Mesendoderm (in vitro differentiated cells): ENCODE results near the gene FAM120B.

Source experiments
- DNase-seq: peaks from one replicate; pipeline ENCODE4 v3.0.0; 2013
- H2AK5ac ChIP-seq: 2 replicates; pipeline ENCODE4 v1.6.1; 2013; ENCODE audit warnings: low read length, inconsistent platforms
- H2BK120ac ChIP-seq: 2 replicates; pipeline ENCODE4 v1.6.1; 2013; ENCODE audit warnings: low read depth, mild to moderate bottlenecking, low read length, moderate library complexity, mixed read lengths
- H2BK15ac ChIP-seq: replicated peaks from 2 replicates; pipeline ENCODE4 v1.6.1; 2013; ENCODE audit warnings: low read depth, mild to moderate bottlenecking, moderate library complexity
- H2BK5ac ChIP-seq: 2 replicates; pipeline ENCODE4 v1.6.1; 2013; ENCODE audit warnings: low read length, inconsistent platforms
- H3K18ac ChIP-seq: 2 replicates; pipeline ENCODE4 v1.6.1; 2013; ENCODE audit warnings: mild to moderate bottlenecking, low read length, mixed read lengths
- H3K23ac ChIP-seq: one replicate; pipeline ENCODE4 v1.6.1; 2013; ENCODE audit warnings: low read length
- H3K27ac ChIP-seq: 2 replicates; pipeline ENCODE4 v1.5.1; 2013; ENCODE audit warnings: low read depth, mild to moderate bottlenecking, inconsistent platforms, low read length, moderate library complexity
- H3K27me3 ChIP-seq: 2 replicates; pipeline ENCODE4 v1.6.1; 2013; ENCODE audit warnings: low read length, control low read depth, mild to moderate bottlenecking, inconsistent platforms; ENCODE audit not compliant: insufficient read depth, poor library complexity
- H3K36me3 ChIP-seq: 2 replicates; pipeline ENCODE4 v1.6.1; 2013; ENCODE audit warnings: low read length, inconsistent platforms; ENCODE audit not compliant: control insufficient read depth, insufficient read depth
- H3K4ac ChIP-seq: one replicate; pipeline ENCODE4 v1.6.1; 2013; ENCODE audit warnings: low read depth, mild to moderate bottlenecking, low read length, moderate library complexity
- H3K4me1 ChIP-seq: 2 replicates; pipeline ENCODE4 v1.6.1; 2013; ENCODE audit warnings: low read depth, low read length, inconsistent platforms; ENCODE audit not compliant: control insufficient read depth
- H3K4me2 ChIP-seq: 2 replicates; pipeline ENCODE4 v1.6.1; 2013; ENCODE audit warnings: low read length
- H3K4me3 ChIP-seq: 2 replicates; pipeline ENCODE4 v1.5.1; 2013; ENCODE audit warnings: mild to moderate bottlenecking, low read length
- H3K56ac ChIP-seq: one replicate; pipeline ENCODE4 v1.6.1; 2013; ENCODE audit warnings: low read length
- H3K79me1 ChIP-seq: 2 replicates; pipeline ENCODE4 v1.6.1; 2013; ENCODE audit warnings: low read length, inconsistent platforms
- H3K79me2 ChIP-seq: 2 replicates; pipeline ENCODE4 v1.6.1; 2013; ENCODE audit warnings: mild to moderate bottlenecking, low read length; ENCODE audit not compliant: control insufficient read depth, insufficient read depth
- H3K9ac ChIP-seq: 2 replicates; pipeline ENCODE4 v1.6.1; 2013; ENCODE audit warnings: low read length, inconsistent platforms
- H4K5ac ChIP-seq: one replicate; pipeline ENCODE4 v1.6.1; 2013; ENCODE audit warnings: low read length
- H4K8ac ChIP-seq: one replicate; pipeline ENCODE4 v1.6.1; 2013; ENCODE audit warnings: low read depth, mild to moderate bottlenecking, control low read depth, low read length, moderate library complexity
- WGBS: extraction: QIAGEN DNeasy Blood & Tissue Kit; methylation state at CpG from one replicate; pipeline ENCODE4 v1.1.7; 2013; ENCODE audit warnings: low lambda C conversion rate, missing lambda C conversion rate; ENCODE audit not compliant: insufficient coverage; ENCODE audit errors: extremely low coverage; 5-methylcytosine and 5-hydroxymethylcytosine counted together

FAM120B gene

DNA sequence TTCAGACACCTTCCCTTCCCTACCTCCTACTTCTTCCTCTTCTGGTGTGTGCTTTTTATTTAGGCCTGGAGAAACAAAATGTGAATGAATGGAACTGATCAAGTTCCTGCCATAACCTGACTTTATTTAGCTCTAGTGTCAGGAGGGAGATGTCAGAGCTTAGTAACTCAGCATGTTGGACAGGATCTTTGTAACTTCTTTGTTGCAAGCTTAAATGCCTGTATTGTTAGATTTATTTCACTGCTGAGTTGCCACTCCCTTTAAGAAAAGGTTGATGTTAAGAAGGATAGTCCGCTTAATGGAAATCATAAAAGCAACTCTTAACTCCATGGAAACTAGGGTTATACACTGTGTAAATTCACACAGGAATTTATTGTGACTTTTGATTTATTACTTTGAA, 2.2 kb downstream of the FAM120B start:
- H3K56ac ChIP-seq = no peak overlapping the region
- no peak overlapping the region for H4K8ac ChIP-seq
- no peaks in the 10 kb centered on the region for H3K79me2 ChIP-seq
- no peak overlapping the region for H2BK5ac ChIP-seq
- no peak overlapping the region for H2AK5ac ChIP-seq
- no peak overlapping the region for H3K4me2 ChIP-seq
- no peak for DNase-seq
- H3K27ac ChIP-seq = no peak overlapping the region
- H3K27me3 ChIP-seq = no peaks in the 10 kb centered on the region
- no peak overlapping the region for H3K9ac ChIP-seq
- no peak overlapping the region for H3K4ac ChIP-seq
- H3K4me3 ChIP-seq = no peak overlapping the region
- no CpG with 5 or more reads among the region's 1 CpG for WGBS
- H3K4me1 ChIP-seq = no peaks in the 10 kb centered on the region
- H3K23ac ChIP-seq = no peak overlapping the region
- H4K5ac ChIP-seq = no peak overlapping the region
- peaks cover 8% of the 10 kb centered on the region for H3K79me1 ChIP-seq
- no peaks in the 10 kb centered on the region for H3K36me3 ChIP-seq
- no peak overlapping the region for H2BK120ac ChIP-seq
- no peak overlapping the region for H2BK15ac ChIP-seq
- no peak overlapping the region for H3K18ac ChIP-seq

DNA sequence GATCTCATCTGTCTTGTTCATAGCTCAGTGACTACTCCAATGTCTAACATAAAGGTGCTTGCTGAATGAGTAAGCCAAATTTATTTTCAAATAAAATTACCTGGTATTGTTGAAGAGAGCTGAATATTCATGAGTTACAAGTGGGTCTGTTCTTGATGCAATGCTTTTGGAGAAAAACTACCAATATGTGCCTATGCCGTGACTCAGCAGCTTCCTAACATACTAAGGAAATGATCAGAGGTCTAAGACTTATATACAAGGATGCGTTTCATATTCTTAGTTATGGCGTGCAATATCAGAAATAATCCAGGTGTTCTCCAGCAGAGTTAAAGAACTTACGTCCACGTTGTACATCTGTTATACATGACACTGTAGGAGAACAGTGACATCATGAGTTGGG, 5.1 kb downstream of the FAM120B start:
- Histone ChIP-seq H3K18ac (no peak overlapping the region), H3K79me1 (peaks cover 9% of the 10 kb centered on the region), H3K4me1 (no peaks in the 10 kb centered on the region), H2AK5ac (no peak overlapping the region), H2BK5ac (no peak overlapping the region), H3K27ac (no peak overlapping the region), H3K4me3 (no peak overlapping the region), H3K36me3 (no peaks in the 10 kb centered on the region), H3K9ac (no peak overlapping the region), H4K8ac (no peak overlapping the region), H4K5ac (no peak overlapping the region), H3K23ac (no peak overlapping the region), H3K4ac (no peak overlapping the region), H2BK120ac (no peak overlapping the region), H3K4me2 (no peak overlapping the region), H3K79me2 (no peaks in the 10 kb centered on the region), H3K56ac (no peak overlapping the region), H3K27me3 (no peaks in the 10 kb centered on the region), H2BK15ac (no peak overlapping the region)
- no CpG with 5 or more reads among the region's 5 CpGs for WGBS
- DNase-seq = no peak

DNA sequence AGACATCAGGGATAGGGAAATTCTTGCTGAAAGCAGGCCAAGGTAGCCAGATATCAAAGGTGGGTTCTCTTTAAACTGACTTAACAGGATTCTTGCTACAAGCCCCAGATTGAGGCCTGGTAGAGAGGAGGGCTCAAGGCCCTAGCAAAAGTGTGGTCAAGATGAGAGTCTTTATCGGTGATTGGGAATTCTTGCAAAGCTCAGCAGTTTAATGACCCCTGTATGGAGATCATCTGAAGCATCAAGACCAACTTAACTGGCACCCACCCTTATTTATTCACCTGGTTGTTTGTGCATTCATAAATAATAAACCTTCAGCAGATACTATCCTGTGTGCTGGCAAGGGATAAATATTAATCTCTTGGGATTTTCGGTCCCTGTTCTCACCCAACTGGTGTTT, 6.3 kb downstream of the FAM120B start:
- no peaks in the 10 kb centered on the region for H3K79me2 ChIP-seq
- H3K4me3 ChIP-seq = no peak overlapping the region
- no CpG with 5 or more reads among the region's 2 CpGs for WGBS
- H3K36me3 ChIP-seq = no peaks in the 10 kb centered on the region
- no peak overlapping the region for H3K18ac ChIP-seq
- H4K8ac ChIP-seq = no peak overlapping the region
- H3K4ac ChIP-seq = no peak overlapping the region
- H4K5ac ChIP-seq = no peak overlapping the region
- no peak overlapping the region for H3K9ac ChIP-seq
- no peak overlapping the region for H3K23ac ChIP-seq
- no peaks in the 10 kb centered on the region for H3K4me1 ChIP-seq
- no peak overlapping the region for H2BK5ac ChIP-seq
- no peak overlapping the region for H3K4me2 ChIP-seq
- no peak overlapping the region for H2AK5ac ChIP-seq
- no peak overlapping the region for H2BK15ac ChIP-seq
- H3K27me3 ChIP-seq = no peaks in the 10 kb centered on the region
- no peak overlapping the region for H3K27ac ChIP-seq
- H2BK120ac ChIP-seq = no peak overlapping the region
- DNase-seq = no peak
- no peak overlapping the region for H3K56ac ChIP-seq
- peaks cover 7% of the 10 kb centered on the region for H3K79me1 ChIP-seq

DNA sequence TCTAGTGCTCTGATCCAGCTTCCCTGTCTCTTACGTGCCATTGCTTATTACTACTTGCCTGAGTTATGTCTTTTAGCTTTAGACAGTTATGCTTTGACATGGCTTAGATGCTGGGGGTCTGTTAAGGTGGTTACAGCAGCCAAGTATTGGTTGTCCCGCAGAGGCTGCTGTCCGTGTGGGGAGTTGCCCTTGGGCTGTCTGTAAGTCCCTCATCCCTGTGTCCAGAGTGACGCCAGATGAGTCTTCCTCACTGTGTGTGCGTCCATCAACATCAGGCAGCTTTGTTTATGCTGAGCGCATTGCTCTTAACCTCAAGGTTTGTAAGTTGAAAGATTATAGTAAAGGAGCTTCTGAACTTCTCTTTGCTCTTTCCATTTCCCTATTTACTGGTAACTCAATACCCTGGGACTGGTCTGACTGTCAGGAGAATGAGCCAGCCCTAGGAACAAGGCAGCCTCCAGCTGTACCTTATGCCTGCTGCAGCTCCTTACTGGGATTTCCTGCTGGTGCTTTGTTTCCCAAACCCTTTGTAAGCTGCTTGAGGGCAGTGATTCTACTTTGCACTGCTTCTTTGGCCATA, 7.2 kb downstream of the FAM120B start:
- no peak overlapping the region for H3K4ac ChIP-seq
- no peak overlapping the region for H3K56ac ChIP-seq
- H4K5ac ChIP-seq = no peak overlapping the region
- no peak overlapping the region for H3K18ac ChIP-seq
- H3K9ac ChIP-seq = no peak overlapping the region
- no peak overlapping the region for H2BK15ac ChIP-seq
- no peaks in the 10 kb centered on the region for H3K4me1 ChIP-seq
- H3K27me3 ChIP-seq = no peaks in the 10 kb centered on the region
- H3K36me3 ChIP-seq = no peaks in the 10 kb centered on the region
- no peak overlapping the region for H2BK5ac ChIP-seq
- H3K23ac ChIP-seq = no peak overlapping the region
- peaks cover 4% of the 10 kb centered on the region for H3K79me1 ChIP-seq
- no CpG with 5 or more reads among the region's 6 CpGs for WGBS
- DNase-seq = no peak
- H3K79me2 ChIP-seq = no peaks in the 10 kb centered on the region
- H3K4me2 ChIP-seq = no peak overlapping the region
- no peak overlapping the region for H3K4me3 ChIP-seq
- no peak overlapping the region for H2AK5ac ChIP-seq
- H4K8ac ChIP-seq = no peak overlapping the region
- H3K27ac ChIP-seq = no peak overlapping the region
- no peak overlapping the region for H2BK120ac ChIP-seq

DNA sequence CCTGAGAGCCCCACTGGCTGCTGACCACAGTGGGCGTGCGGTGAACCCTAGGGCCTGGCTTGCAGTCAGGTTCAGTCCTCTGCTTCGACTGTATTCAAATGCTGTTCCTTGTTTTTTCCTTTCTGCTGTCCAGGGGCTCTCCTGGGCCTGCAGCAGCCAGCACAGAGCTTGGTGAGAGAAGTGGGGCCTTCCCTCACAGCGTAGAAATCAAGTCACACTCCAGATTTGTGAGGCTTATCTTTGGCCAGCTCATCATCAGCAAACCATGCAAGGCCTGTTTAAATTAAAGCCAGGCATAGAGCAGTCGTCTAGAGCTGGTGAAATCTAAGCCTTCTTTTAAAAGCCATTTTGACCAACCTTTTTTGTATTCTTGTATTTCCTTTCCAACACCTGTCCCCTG, 8.4 kb downstream of the FAM120B start:
- Histone ChIP-seq H3K4me2 (no peak overlapping the region), H2BK15ac (no peak overlapping the region), H2BK120ac (no peak overlapping the region), H3K56ac (no peak overlapping the region), H3K18ac (no peak overlapping the region), H3K79me1 (peaks cover 4% of the 10 kb centered on the region), H3K4me1 (no peaks in the 10 kb centered on the region), H2AK5ac (no peak overlapping the region), H3K4ac (no peak overlapping the region), H3K36me3 (no peaks in the 10 kb centered on the region), H3K4me3 (no peak overlapping the region), H4K8ac (no peak overlapping the region), H2BK5ac (no peak overlapping the region), H3K9ac (no peak overlapping the region), H3K79me2 (no peaks in the 10 kb centered on the region), H3K27me3 (no peaks in the 10 kb centered on the region), H4K5ac (no peak overlapping the region), H3K23ac (no peak overlapping the region), H3K27ac (no peak overlapping the region)
- DNase-seq = no peak
- WGBS = no CpG with 5 or more reads among the region's 5 CpGs

DNA sequence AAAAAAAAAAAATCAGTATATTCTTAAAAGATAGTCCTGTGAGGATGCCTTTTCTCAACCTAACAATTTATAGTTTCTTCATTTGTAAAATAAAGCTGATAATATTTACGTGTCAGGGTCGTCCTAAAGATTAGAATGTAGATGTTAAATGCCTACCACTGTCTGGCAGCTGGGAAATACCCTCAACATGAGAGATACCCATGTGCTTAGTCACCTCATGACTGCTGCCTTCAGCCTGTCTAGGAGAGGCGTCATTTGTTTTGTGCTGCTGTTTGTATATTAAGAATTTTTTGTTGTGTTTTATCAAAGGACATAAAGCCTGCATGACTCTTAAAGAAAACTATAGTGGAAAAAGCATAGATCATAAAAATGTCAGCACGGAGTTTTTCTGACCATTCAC, 9.5 kb downstream of the FAM120B start:
- H4K5ac ChIP-seq = no peak overlapping the region
- H2BK15ac ChIP-seq = no peak overlapping the region
- H3K27ac ChIP-seq = no peak overlapping the region
- H3K79me2 ChIP-seq = no peaks in the 10 kb centered on the region
- H2BK5ac ChIP-seq = no peak overlapping the region
- H3K79me1 ChIP-seq = peaks cover 4% of the 10 kb centered on the region
- DNase-seq = peak; percentile 28
- no peaks in the 10 kb centered on the region for H3K36me3 ChIP-seq
- no peak overlapping the region for H3K56ac ChIP-seq
- no peak overlapping the region for H3K18ac ChIP-seq
- H3K4ac ChIP-seq = no peak overlapping the region
- no peak overlapping the region for H4K8ac ChIP-seq
- no peak overlapping the region for H2BK120ac ChIP-seq
- no peak overlapping the region for H3K9ac ChIP-seq
- no peak overlapping the region for H2AK5ac ChIP-seq
- WGBS = no CpG with 5 or more reads among the region's 4 CpGs
- no peaks in the 10 kb centered on the region for H3K27me3 ChIP-seq
- no peak overlapping the region for H3K4me2 ChIP-seq
- no peak overlapping the region for H3K23ac ChIP-seq
- no peaks in the 10 kb centered on the region for H3K4me1 ChIP-seq
- H3K4me3 ChIP-seq = no peak overlapping the region
